ENCODE data around the gene TLCD2. TPM values are rescaled to one million over a fixed set of nuclear protein-coding genes. Genes with fewer than 3 reads are reported as not detected.
"Not testable (repeated sequence)": the region's sequence is repeated elsewhere in the genome, so short reads cannot be mapped to it uniquely, and the experiment has no call there.

The TLCD2 gene
- total RNA-seq, 4 donors from 2014 or later, result 7.1 to 16.5 (median 11.4) TPM

GRCh38 chr17:1709403-1709951 lies 700 bp downstream of the TLCD2 start:
- no peak for DNase-seq (ENCODE audit: low spot score)
- TF ChIP-seq, protein P1, sequence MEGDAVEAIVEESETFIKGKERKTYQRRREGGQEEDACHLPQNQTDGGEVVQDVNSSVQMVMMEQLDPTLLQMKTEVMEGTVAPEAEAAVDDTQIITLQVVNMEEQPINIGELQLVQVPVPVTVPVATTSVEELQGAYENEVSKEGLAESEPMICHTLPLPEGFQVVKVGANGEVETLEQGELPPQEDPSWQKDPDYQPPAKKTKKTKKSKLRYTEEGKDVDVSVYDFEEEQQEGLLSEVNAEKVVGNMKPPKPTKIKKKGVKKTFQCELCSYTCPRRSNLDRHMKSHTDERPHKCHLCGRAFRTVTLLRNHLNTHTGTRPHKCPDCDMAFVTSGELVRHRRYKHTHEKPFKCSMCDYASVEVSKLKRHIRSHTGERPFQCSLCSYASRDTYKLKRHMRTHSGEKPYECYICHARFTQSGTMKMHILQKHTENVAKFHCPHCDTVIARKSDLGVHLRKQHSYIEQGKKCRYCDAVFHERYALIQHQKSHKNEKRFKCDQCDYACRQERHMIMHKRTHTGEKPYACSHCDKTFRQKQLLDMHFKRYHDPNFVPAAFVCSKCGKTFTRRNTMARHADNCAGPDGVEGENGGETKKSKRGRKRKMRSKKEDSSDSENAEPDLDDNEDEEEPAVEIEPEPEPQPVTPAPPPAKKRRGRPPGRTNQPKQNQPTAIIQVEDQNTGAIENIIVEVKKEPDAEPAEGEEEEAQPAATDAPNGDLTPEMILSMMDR (IDR thresholded peaks at IDR 0.05), result no peak
- peak; percentile 18 for ATAC-seq (ENCODE audit: low FRiP score)

DNA sequence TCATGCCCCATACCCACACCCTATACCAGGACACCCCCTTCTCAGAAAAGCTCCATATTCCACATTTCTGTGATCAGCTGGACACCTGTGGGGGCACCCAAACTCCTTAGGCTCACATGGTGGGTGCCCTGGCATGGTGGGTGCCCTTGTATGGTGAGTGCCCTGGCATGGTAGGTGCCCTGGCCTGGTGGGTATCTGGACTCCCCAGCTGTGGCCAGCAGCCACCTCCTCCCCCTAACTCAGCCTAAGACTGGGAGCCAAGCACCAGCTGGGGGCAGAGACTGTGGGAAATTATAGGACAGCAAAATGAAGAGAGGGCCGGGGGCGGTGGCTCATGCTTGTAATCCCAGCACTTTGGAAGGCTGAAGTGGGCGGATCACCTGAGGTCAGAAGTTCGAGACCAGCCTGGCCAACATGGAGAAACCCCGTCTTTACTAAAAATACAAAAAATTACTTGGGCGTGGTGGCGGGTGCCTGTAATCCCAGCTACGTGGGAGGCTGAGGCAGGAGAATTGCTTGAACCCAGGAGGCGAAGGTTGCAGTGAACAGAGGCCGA lies 1.3 kb downstream of the TLCD2 start:
- ATAC-seq (ENCODE audit: low FRiP score), result not testable (repeated sequence)

DNA sequence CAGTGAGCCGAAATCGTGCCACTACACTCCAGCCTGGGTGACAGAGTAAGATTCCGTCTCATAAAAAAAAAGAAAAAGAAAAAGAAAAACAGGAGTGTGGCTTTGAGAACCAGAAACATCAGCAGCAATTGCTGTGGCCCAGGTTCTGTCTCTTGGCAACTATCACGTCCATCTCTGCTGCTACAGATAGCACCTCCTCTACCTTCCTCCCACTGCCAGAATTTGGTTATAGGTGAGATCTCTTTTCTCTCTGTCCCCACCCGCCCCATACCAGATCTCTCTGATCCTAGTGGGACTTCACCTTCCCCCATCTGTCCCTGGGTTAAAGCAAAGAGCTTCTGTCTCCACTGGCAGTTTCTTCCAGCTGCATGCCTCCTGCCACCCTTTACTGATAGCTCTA lies 3.1 kb downstream of the TLCD2 start:
- TF ChIP-seq, protein P1 (IDR thresholded peaks at IDR 0.05), result no peak
- ATAC-seq (ENCODE audit: low FRiP score), result no peak

More for the DNA sequence above, 1.3 kb downstream of the TLCD2 start:
- DNase-seq (ENCODE audit: low spot score), result not testable (repeated sequence)

DNA sequence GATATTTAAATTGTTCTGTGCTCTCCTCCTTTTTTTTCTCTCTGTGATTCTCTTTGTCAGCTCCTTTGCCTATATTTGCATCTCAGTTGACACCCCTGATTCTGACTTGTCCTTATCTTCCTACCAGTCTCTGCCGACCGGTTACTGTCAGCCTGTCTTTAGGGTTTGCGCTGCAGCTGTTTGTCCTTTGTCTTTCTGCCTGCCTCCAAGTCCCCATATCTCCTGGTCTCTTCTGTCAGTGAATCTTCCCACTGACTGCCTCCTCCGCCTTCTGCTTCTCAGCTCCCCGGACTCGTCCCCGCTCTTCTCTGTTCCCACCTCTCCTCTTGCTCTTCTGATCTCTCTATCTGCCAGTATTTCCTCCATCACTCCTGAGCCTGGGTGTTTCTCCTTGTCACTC lies 5.2 kb downstream of the TLCD2 start:
- no peak for DNase-seq (ENCODE audit: low spot score)
- TF ChIP-seq, protein P1 (IDR thresholded peaks at IDR 0.05), result no peak
- no peak for ATAC-seq (ENCODE audit: low FRiP score)

More for the DNA sequence above, 3.1 kb downstream of the TLCD2 start:
- DNase-seq (ENCODE audit: low spot score), result no peak

GRCh38 chr17:1703063-1703462 lies 7.1 kb downstream of the TLCD2 start:
- DNase-seq (ENCODE audit: low spot score), result no peak
- ATAC-seq (ENCODE audit: low FRiP score), result no peak
- TF ChIP-seq, protein P1 (IDR thresholded peaks at IDR 0.05), result no peak

DNA sequence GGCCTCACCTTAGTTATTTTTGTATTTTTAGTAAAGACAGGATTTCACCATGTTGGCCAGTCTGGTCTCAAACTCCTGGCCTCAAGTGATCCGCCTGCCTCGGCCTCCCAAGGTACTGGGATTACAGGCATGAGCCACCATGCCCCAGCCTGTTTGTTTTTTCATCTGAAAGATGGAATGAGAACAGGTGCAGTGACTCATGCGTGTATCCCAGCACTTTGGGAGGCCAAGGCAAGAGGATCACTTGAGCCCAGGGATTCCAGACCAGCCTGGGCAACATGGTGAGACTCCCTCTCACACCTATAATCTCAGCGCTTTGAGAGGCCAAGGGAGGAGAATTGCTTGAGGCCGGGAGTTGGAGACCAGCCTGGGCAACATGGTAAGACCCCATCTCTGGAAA lies 10.3 kb downstream of the TLCD2 start:
- DNase-seq (ENCODE audit: low spot score); ATAC-seq (ENCODE audit: low FRiP score): not testable (repeated sequence)

GRCh38 chr17:1697681-1698080 lies 12.5 kb downstream of the TLCD2 start:
- TF ChIP-seq, protein P1 (IDR thresholded peaks at IDR 0.05), result no peak
- DNase-seq (ENCODE audit: low spot score) (no peak), ATAC-seq (ENCODE audit: low FRiP score) (no peak)

- no peak for DNase-seq (ENCODE audit: low spot score)
- TF ChIP-seq, protein P1 (IDR thresholded peaks at IDR 0.05), result no peak
- no peak for ATAC-seq (ENCODE audit: low FRiP score)
These were observed 14.8 kb downstream of the TLCD2 start for GRCh38 chr17:1695365-1695764.

Measured in omental fat pad (tissue), 4 donors.